GM12878 (cell line): ENCODE data around the gene KHK. TPM values are rescaled to one million over a fixed set of nuclear protein-coding genes. Genes with fewer than 3 reads are reported as not detected.

ENCODE experiments used
- ATAC-seq: fragments of 200-7000 bp; cut with Tn5 transposase; 3 replicates; pipeline ENCODE4 v1.9.1; 2020; ENCODE audit warnings: mild to moderate bottlenecking, moderate library complexity
- BruUV-seq: library from RNA; stranded (reverse); fragments of 400-500 nt; replicated peaks from 2 replicates; lab custom pipeline; 2021; lab: Mats Ljungman, UMichigan
- CTCF ChIA-PET: fragments of 300-600 bp; sonication (Branson Sonifier 250); formaldehyde crosslinking; extraction: SDS; loops from one replicate; lab custom pipeline; 2021; ENCODE audit warnings: inconsistent platforms; lab: Yijun Ruan, JAX
- POLR2A ChIA-PET: fragments of 350-600 bp; formaldehyde crosslinking; extraction: SDS; loops from one replicate; lab custom pipeline; 2021; ENCODE audit warnings: inconsistent platforms; lab: Charles Lee
- RAD21 ChIA-PET: fragments of 300-600 bp; sonication (Branson Sonifier 250); formaldehyde crosslinking; loops from one replicate; lab custom pipeline; 2023; ENCODE audit warnings: antibody characterized with exemption; ENCODE audit not compliant: unreplicated experiment; lab: Charles Lee
- SMC1A ChIA-PET: fragments of 300-600 bp; sonication (Branson Sonifier 250); formaldehyde crosslinking; loops from one replicate; lab custom pipeline; 2023; ENCODE audit not compliant: unreplicated experiment, uncharacterized antibody; lab: Charles Lee
- DNase-seq: peaks from one replicate; pipeline ENCODE4 v3.0.0-alpha.2; 2011; ENCODE audit warnings: low read depth, low spot score
- FAIRE-seq: peaks from 3 replicates; lab custom pipeline; 2011; peaks lifted over from hg19 to GRCh38; lab: Jason Lieb, UNC
- H2AFZ ChIP-seq: 2 replicates; pipeline ENCODE4 v1.6.0; 2011; ENCODE audit warnings: low read depth, low read length, control low read depth; ENCODE audit not compliant: control insufficient read depth
- H3K27ac ChIP-seq: 2 replicates; pipeline ENCODE4 v1.5.1; 2011; ENCODE audit warnings: control low read depth; ENCODE audit not compliant: control insufficient read depth, insufficient read depth
- H3K27me3 ChIP-seq, 2 experiments: replicated peaks in 1 of 2; 2 replicates each; pipeline versions ENCODE4 v1.6.0 to v1.6.1; 2011; ENCODE audit warnings: low read length in 1 of 2; ENCODE audit not compliant: control insufficient read depth in 2 of 2, insufficient read depth in 2 of 2
- H3K36me3 ChIP-seq, 2 experiments: 2 replicates each; pipeline ENCODE4 v1.5.1; 2011; ENCODE audit warnings: low read length in 1 of 2; ENCODE audit not compliant: control insufficient read depth in 2 of 2, insufficient read depth in 2 of 2
- H3K4me1 ChIP-seq: 2 replicates; pipeline ENCODE4 v1.6.1; 2011; ENCODE audit warnings: mild to moderate bottlenecking, low read length, moderate library complexity, mixed read lengths; ENCODE audit not compliant: control insufficient read depth, insufficient read depth
- H3K4me2 ChIP-seq: 2 replicates; pipeline ENCODE4 v1.6.0; 2011; ENCODE audit warnings: control low read depth; ENCODE audit not compliant: control insufficient read depth, insufficient read depth
- H3K4me3 ChIP-seq: fragments of 200-600 bp; sonication (generic); 2 replicates; pipeline ENCODE4 v1.5.1; 2016
- H3K79me2 ChIP-seq: 2 replicates; pipeline ENCODE4 v1.6.0; 2011; ENCODE audit warnings: low read length; ENCODE audit not compliant: control insufficient read depth, insufficient read depth
- H3K9ac ChIP-seq: 2 replicates; pipeline ENCODE4 v1.8.0; 2011; ENCODE audit warnings: low read length, control low read depth, mixed read lengths; ENCODE audit not compliant: control insufficient read depth, insufficient read depth
- H3K9me3 ChIP-seq: replicated peaks from 3 replicates; pipeline ENCODE4 v1.5.1; 2011; ENCODE audit warnings: mild to moderate bottlenecking, low read length; ENCODE audit not compliant: control insufficient read depth, insufficient read depth
- H4K20me1 ChIP-seq: 2 replicates; pipeline ENCODE4 v1.6.0; 2011; ENCODE audit not compliant: control insufficient read depth, insufficient read depth
- FOXK2 ChIP-seq: fragments of 450-650 bp; IDR thresholded peaks from 2 replicates; pipeline ENCODE4 v1.6.1; 2017; ENCODE audit warnings: mild to moderate bottlenecking, moderate library complexity
- FOXM1 ChIP-seq: IDR thresholded peaks from 2 replicates; pipeline ENCODE4 v1.6.1; 2012; ENCODE audit warnings: low read depth, mild to moderate bottlenecking, inconsistent platforms, low read length, moderate library complexity
- KLF5 ChIP-seq: fragments of 450-650 bp; IDR thresholded peaks from 2 replicates; pipeline ENCODE4 v1.6.1; 2014; ENCODE audit warnings: mild to moderate bottlenecking; ENCODE audit not compliant: partially characterized antibody
- POU2F2 ChIP-seq: IDR thresholded peaks from 3 replicates; pipeline ENCODE4 v1.6.1; 2011; ENCODE audit warnings: low read depth, mild to moderate bottlenecking, low read length, borderline replicate concordance
- WGBS: methylation state at CpG from one replicate; pipeline ENCODE4 v1.1.6; 2016; ENCODE audit warnings: low lambda C conversion rate; ENCODE audit not compliant: insufficient replicate concordance, insufficient coverage; ENCODE audit errors: missing lambda C conversion rate; 5-methylcytosine and 5-hydroxymethylcytosine counted together
- in situ Hi-C: fragments of 300-500 bp; cut with MboI; formaldehyde crosslinking; loops from 9 replicates; pipeline ENCODE4 v1.14.3; 2018; ENCODE audit warnings: mixed read lengths
- intact Hi-C: fragments of 100-400 bp; cut with micrococcal nuclease; formaldehyde crosslinking; loops from one replicate; pipeline ENCODE4 v1.14.2; 2022; ENCODE audit not compliant: unreplicated experiment
- polyA plus RNA-seq, 11 experiments: library from polyadenylated mRNA; depleted of rRNA in 4 of 11; unstranded in 6 of 11; stranded (reverse) in 5 of 11; fragments of >200 nt; fragmentation: Nextera tagmentation in 4 of 11; fragmentation: Illumina TruSeq in 1 of 11; extraction: Ambion mirVana in 4 of 11; extraction: Trizol in 1 of 11; gene quantifications; 1 replicate in 1 of 11; 2 replicates in 10 of 11; pipeline versions ENCODE4 v1.2.1 to v1.2.3, GENCODE V29; 2011 to 2016; ENCODE audit warnings: inconsistent platforms in 2 of 11, missing spikeins in 2 of 11, low read depth in 1 of 11
- total RNA-seq, 4 experiments: library from RNA; depleted of rRNA in 3 of 4; stranded (reverse); fragments of >200 nt in 3 of 4; fragmentation: Illumina TruSeq in 1 of 4; extraction: Trizol in 1 of 4; gene quantifications; 2 replicates each; pipeline versions ENCODE4 v1.2.1 to v1.2.3, GENCODE V29; 2013 to 2021
- TF ChIP-seq, protein P1 (sequence below): fragments of 450-650 bp; IDR thresholded peaks from 2 replicates; pipeline ENCODE4 v1.6.1; 2018; ENCODE audit warnings: borderline replicate concordance, mild to moderate bottlenecking; ENCODE audit not compliant: partially characterized antibody
- TF ChIP-seq, protein P2 (sequence below): fragments of 450-650 bp; IDR thresholded peaks from 2 replicates; pipeline ENCODE4 v1.6.1; 2017; ENCODE audit warnings: mild to moderate bottlenecking, moderate library complexity
- TF ChIP-seq, protein P3 (sequence below): IDR thresholded peaks from 2 replicates; pipeline ENCODE4 v1.6.1; 2012; ENCODE audit warnings: low read length, inconsistent platforms

Gene KHK
- total and polyA plus RNA-seq, 10 of the 15 experiments (the other 5 are each of a cell fraction or from before 2014, with no cell fraction given), result 0.31 to 11.8 (median 3.9) TPM

DNA sequence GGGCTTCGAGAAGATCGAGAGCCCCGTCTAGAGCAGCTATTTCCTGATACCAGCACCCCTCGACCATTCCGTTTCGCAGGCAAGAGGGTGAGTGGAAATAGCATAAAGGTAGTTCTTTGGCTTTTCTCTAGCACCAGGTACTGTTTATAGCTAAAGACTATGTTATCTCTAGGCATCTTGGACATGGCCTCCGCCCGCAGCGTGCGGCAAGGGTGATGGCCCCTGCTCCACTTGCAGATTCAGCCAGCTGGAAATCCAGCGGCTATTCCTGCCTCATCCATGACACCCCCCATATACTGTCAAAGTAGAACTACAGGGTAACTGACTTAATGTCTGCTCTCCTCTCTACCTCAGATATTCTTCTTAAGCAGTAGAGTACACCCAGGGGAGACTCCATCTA is 31.9 kb upstream of the KHK start:
- POLR2A ChIA-PET, result interaction anchor here (0.8 to 8.9 kb wide), 3 partner anchors 15 to 26 kb away, joined by 3 to 139 read pairs (median 3); partner anchors contain the start of gene OST4
- SMC1A ChIA-PET, result interaction anchor here (1.5 kb wide), 1 partner anchor 12 kb away, joined by 3 read pairs; no protein-coding TSS in a partner anchor

DNA sequence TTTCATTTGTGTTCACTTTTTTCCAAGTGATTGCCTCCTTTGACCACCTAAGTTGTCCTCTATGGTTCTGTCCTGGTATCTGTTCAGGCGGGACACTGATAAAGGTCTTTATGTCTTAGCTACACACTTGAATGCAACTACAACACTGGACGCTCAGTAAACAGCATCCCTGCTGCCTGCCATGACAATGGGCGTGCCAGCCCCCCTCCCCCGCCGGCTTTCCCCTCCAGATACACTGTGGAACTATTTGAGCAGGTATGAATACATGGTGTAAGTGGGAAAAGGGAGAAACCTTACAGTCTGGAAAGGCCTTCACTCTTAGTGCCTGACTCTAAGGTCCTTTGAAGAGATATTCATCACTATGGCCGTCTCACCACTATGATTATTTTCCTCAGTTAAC is 29.4 kb upstream of the KHK start:
- BruUV-seq, result no TSS peak
- RAD21 ChIA-PET, result no interaction called here
- ATAC-seq (no peak), DNase-seq (no peak), FAIRE-seq (no peak)
- POLR2A ChIA-PET, result interaction anchor here (0.7 to 8.9 kb wide), 2 partner anchors 12 to 310 kb away, joined by 3 to 139 read pairs; partner anchors contain the start of gene OST4
- no peak overlapping the region for H3K4me2 ChIP-seq
- intact Hi-C loops, result no loop called here
- SMC1A ChIA-PET, result no interaction called here
- H4K20me1 ChIP-seq, result no peaks in the 10 kb centered on the region
- CTCF ChIA-PET, result interaction anchor here (0.6 kb wide), 1 partner anchor 223 kb away, joined by 3 read pairs; no protein-coding TSS in a partner anchor
- in situ Hi-C loops, result no loop called here
- H3K9ac ChIP-seq, result no peak overlapping the region
- WGBS, result 71% methylated on average over 6 of the region's 6 CpGs
- no peaks in the 10 kb centered on the region for H3K79me2 ChIP-seq
- H3K9me3 ChIP-seq, result no peaks in the 10 kb centered on the region
- H3K4me1 ChIP-seq, result peaks cover 3% of the 10 kb centered on the region; the same call in 1 of the 2 replicates
- peaks cover 3 to 27% of the 10 kb centered on the region in 2 experiments for H3K36me3 ChIP-seq
- no peak overlapping the region for H3K27ac ChIP-seq
- H3K27me3 ChIP-seq, result no peaks in the 10 kb centered on the region
- H2AFZ ChIP-seq, result no peak overlapping the region
- H3K4me3 ChIP-seq, result no peak overlapping the region
- TF ChIP-seq, protein P1, sequence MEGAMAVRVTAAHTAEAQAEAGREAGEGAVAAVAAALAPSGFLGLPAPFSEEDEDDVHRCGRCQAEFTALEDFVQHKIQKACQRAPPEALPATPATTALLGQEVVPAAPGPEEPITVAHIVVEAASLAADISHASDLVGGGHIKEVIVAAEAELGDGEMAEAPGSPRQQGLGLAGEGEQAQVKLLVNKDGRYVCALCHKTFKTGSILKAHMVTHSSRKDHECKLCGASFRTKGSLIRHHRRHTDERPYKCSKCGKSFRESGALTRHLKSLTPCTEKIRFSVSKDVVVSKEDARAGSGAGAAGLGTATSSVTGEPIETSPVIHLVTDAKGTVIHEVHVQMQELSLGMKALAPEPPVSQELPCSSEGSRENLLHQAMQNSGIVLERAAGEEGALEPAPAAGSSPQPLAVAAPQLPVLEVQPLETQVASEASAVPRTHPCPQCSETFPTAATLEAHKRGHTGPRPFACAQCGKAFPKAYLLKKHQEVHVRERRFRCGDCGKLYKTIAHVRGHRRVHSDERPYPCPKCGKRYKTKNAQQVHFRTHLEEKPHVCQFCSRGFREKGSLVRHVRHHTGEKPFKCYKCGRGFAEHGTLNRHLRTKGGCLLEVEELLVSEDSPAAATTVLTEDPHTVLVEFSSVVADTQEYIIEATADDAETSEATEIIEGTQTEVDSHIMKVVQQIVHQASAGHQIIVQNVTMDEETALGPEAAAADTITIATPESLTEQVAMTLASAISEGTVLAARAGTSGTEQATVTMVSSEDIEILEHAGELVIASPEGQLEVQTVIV, result no peak
- TF ChIP-seq, protein P2, sequence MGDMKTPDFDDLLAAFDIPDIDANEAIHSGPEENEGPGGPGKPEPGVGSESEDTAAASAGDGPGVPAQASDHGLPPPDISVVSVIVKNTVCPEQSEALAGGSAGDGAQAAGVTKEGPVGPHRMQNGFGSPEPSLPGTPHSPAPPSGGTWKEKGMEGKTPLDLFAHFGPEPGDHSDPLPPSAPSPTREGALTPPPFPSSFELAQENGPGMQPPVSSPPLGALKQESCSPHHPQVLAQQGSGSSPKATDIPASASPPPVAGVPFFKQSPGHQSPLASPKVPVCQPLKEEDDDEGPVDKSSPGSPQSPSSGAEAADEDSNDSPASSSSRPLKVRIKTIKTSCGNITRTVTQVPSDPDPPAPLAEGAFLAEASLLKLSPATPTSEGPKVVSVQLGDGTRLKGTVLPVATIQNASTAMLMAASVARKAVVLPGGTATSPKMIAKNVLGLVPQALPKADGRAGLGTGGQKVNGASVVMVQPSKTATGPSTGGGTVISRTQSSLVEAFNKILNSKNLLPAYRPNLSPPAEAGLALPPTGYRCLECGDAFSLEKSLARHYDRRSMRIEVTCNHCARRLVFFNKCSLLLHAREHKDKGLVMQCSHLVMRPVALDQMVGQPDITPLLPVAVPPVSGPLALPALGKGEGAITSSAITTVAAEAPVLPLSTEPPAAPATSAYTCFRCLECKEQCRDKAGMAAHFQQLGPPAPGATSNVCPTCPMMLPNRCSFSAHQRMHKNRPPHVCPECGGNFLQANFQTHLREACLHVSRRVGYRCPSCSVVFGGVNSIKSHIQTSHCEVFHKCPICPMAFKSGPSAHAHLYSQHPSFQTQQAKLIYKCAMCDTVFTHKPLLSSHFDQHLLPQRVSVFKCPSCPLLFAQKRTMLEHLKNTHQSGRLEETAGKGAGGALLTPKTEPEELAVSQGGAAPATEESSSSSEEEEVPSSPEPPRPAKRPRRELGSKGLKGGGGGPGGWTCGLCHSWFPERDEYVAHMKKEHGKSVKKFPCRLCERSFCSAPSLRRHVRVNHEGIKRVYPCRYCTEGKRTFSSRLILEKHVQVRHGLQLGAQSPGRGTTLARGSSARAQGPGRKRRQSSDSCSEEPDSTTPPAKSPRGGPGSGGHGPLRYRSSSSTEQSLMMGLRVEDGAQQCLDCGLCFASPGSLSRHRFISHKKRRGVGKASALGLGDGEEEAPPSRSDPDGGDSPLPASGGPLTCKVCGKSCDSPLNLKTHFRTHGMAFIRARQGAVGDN, result no peak
- TF ChIP-seq, protein P3, sequence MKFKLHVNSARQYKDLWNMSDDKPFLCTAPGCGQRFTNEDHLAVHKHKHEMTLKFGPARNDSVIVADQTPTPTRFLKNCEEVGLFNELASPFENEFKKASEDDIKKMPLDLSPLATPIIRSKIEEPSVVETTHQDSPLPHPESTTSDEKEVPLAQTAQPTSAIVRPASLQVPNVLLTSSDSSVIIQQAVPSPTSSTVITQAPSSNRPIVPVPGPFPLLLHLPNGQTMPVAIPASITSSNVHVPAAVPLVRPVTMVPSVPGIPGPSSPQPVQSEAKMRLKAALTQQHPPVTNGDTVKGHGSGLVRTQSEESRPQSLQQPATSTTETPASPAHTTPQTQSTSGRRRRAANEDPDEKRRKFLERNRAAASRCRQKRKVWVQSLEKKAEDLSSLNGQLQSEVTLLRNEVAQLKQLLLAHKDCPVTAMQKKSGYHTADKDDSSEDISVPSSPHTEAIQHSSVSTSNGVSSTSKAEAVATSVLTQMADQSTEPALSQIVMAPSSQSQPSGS, result no peak
- TF ChIP-seq KLF5, result no peak
- TF ChIP-seq FOXK2, result no peak
- no peak for TF ChIP-seq POU2F2

More for the DNA sequence above, 31.9 kb upstream of the KHK start:
- intact Hi-C loops, result loop anchor here (5.0 kb wide), 1 partner anchor 267 kb away; the partner anchor contains the start of gene CENPA
- Histone ChIP-seq H3K9ac (no peak overlapping the region), H2AFZ (no peak overlapping the region), H3K79me2 (0 out of 2 replicates have a peak, but pooled peaks cover 1% of the 10 kb centered on the region), H3K4me3 (no peak overlapping the region), H3K4me2 (no peak overlapping the region)
- CTCF ChIA-PET, result interaction anchor here (1.1 to 2.9 kb wide), 2 partner anchors 10 to 42 kb away, joined by 5 to 7 read pairs; no protein-coding TSS in a partner anchor
- BruUV-seq, result no TSS peak
- 98% methylated on average over 11 of the region's 11 CpGs for WGBS
- no peak for TF ChIP-seq FOXM1
- TF ChIP-seq, all 136 proteins: peak for 0
- in situ Hi-C loops, result no loop called here
- DNase-seq (no peak), ATAC-seq (no peak), FAIRE-seq (no peak)
- no peak overlapping the region for H3K27ac ChIP-seq
- no peaks in the 10 kb centered on the region for H4K20me1 ChIP-seq
- H3K36me3 ChIP-seq, result peaks cover 3 to 27% of the 10 kb centered on the region in 2 experiments
- H3K27me3 ChIP-seq, result no peaks in the 10 kb centered on the region
- RAD21 ChIA-PET, result no interaction called here
- peaks cover 4% of the 10 kb centered on the region for H3K4me1 ChIP-seq
- no peaks in the 10 kb centered on the region for H3K9me3 ChIP-seq
